Pancreas (tissue), 10 donors: ENCODE measurements around the gene HELZ. TPM values are rescaled to one million over a fixed set of nuclear protein-coding genes. Genes with fewer than 3 reads are reported as not detected.

Experiments used
- ATAC-seq, 4 donors: fragments of 200-7000 bp; cut with Tn5 transposase; one replicate each; pipeline versions ENCODE4 v1.8.0 to v1.9.1; 2020; ENCODE audit warnings: mild to moderate bottlenecking in 4 of 4, moderate library complexity in 4 of 4
- DNase-seq, 6 donors: peaks; one replicate each; pipeline ENCODE4 v3.0.0-alpha.2; 2020
- FAIRE-seq: peaks from 2 replicates; lab custom pipeline; 2012; peaks lifted over from hg19 to GRCh38; lab: Jason Lieb, UNC
- H3K27ac ChIP-seq, 4 donors: fragments of 200-600 bp; sonication (generic); 1 replicate in 3 of 4; 2 replicates in 1 of 4; pipeline versions ENCODE4 v1.5.0 to v1.8.0; 2020
- H3K27me3 ChIP-seq, 4 donors: fragments of 200-600 bp; one replicate each; pipeline ENCODE4 v1.8.0; 2021
- H3K36me3 ChIP-seq, 3 donors: fragments of 200-600 bp; sonication (generic) in 1 of 3; one replicate each; pipeline versions ENCODE4 v1.5.0 to v1.8.0; 2020 to 2021
- H3K4me1 ChIP-seq, 3 donors: fragments of 200-600 bp; one replicate each; pipeline ENCODE4 v1.8.0; 2021
- H3K4me3 ChIP-seq, 4 donors: fragments of 200-600 bp; sonication (generic) in 2 of 4; one replicate each; pipeline versions ENCODE4 v1.5.0 to v1.8.0; 2020 to 2021
- H3K9me3 ChIP-seq, 4 donors: fragments of 200-600 bp; one replicate each; pipeline ENCODE4 v1.8.0; 2021
- CTCF ChIP-seq, 4 donors: fragments of 200-600 bp; sonication (generic) in 3 of 4; IDR thresholded peaks; one replicate each; pipeline versions ENCODE4 v1.5.0 to v1.8.0; 2021; ENCODE audit warnings: antibody characterized with exemption in 4 of 4
- WGBS, 2 donors: extraction: QIAGEN DNeasy Blood & Tissue Kit; methylation state at CpG; one replicate each; pipeline ENCODE4 v1.1.7; 2013; 5-methylcytosine and 5-hydroxymethylcytosine counted together
- intact Hi-C, 3 donors: fragments of 100-400 bp; cut with DNase I; formaldehyde crosslinking; loops; one replicate each; pipeline versions ENCODE4 v1.11.1 to v1.14.2; 2022
- polyA plus RNA-seq, 2 donors: library from polyadenylated mRNA; stranded (reverse); fragments of 200-250 nt; gene quantifications; one replicate each; pipeline ENCODE4 v1.2.3, GENCODE V29; 2013
- total RNA-seq, 6 donors: library from RNA; stranded (reverse); fragmentation: NEBNext Ultra II Directional in 4 of 6; extraction: Animal tissue kit (Norgen Biotek cat#: 25700) in 4 of 6; gene quantifications; one replicate each; pipeline versions ENCODE4 v1.2.1 to v1.2.4, GENCODE V29; 2021 to 2023
- donor health status: healthy with polysubstance abuse.
- donor health status: DM: no; HTN: no; CAD: no; lungs with moderate emphysema.
- donor health status: DM: no; HTN: no; CAD: no.
- donor health status: control.
- donor health status: control.
- donor health status: Bipolar disorder and iron deficiency.
- donor health status: DM: yes; HTN: yes; CAD: no.
- donor health status: DM: no; HTN: no; CAD: no.
- donor health status: DM: no; HTN: no; CAD: no.
- donor health status: DM: yes; HTN: yes; CAD: no.

Gene HELZ
- total and polyA plus RNA-seq, 8 donors, result 4.1 to 36.6 (median 23.9) TPM

- no peak overlapping the region for H3K27ac ChIP-seq
- WGBS, 2 donors, result 97 to 98% methylated on average over 8 of the region's 8 CpGs
- no peaks in the 10 kb centered on the region for H3K4me1 ChIP-seq
- no peak overlapping the region for H3K4me3 ChIP-seq
- TF ChIP-seq CTCF (IDR thresholded peaks at IDR 0.05), result no peak
- no peaks in the 10 kb centered on the region for H3K36me3 ChIP-seq
- no peak for ATAC-seq
- intact Hi-C loops, result no loop called here
- H3K27me3 ChIP-seq, result no peaks in the 10 kb centered on the region
- no peaks in the 10 kb centered on the region for H3K9me3 ChIP-seq
- no peak for DNase-seq
- FAIRE-seq, result no peak
Observed at GRCh38 chr17:67058036-67058435, 187.0 kb downstream of the HELZ start.

GRCh38 chr17:67056746-67057490 is 188.1 kb downstream of the HELZ start:
- 88 to 89% methylated on average over 18 of the region's 18 CpGs for WGBS, 2 donors
- ATAC-seq, result peak in 1 of 4 donors; percentile 27
- intact Hi-C loops, result no loop called here

GRCh38 chr17:67055811-67056745 is 188.9 kb downstream of the HELZ start:
- Histone ChIP-seq H3K27ac (no peak overlapping the region), H3K9me3 (no peaks in the 10 kb centered on the region), H3K4me3 (no peak overlapping the region), H3K4me1 (no peaks in the 10 kb centered on the region), H3K36me3 (no peaks in the 10 kb centered on the region), H3K27me3 (no peaks in the 10 kb centered on the region)
- TF ChIP-seq CTCF (IDR thresholded peaks at IDR 0.05), result no peak
- WGBS, 2 donors, result 87 to 88% methylated on average over 28 to 29 of the region's 29 CpGs
- DNase-seq (no peak), FAIRE-seq (no peak), ATAC-seq (peak in 2 of 4 donors; percentile 55 to 65)
- intact Hi-C loops, result no loop called here

More at GRCh38 chr17:67056746-67057490, 188.1 kb downstream of the HELZ start:
- no peaks in the 10 kb centered on the region for H3K4me1 ChIP-seq
- H3K27me3 ChIP-seq, result no peaks in the 10 kb centered on the region
- no peak overlapping the region for H3K27ac ChIP-seq
- FAIRE-seq (no peak), DNase-seq (no peak)
- no peak for TF ChIP-seq CTCF (IDR thresholded peaks at IDR 0.05)
- H3K36me3 ChIP-seq, result no peaks in the 10 kb centered on the region
- no peak overlapping the region for H3K4me3 ChIP-seq
- no peaks in the 10 kb centered on the region for H3K9me3 ChIP-seq

GRCh38 chr17:67055041-67055443 is 190.0 kb downstream of the HELZ start:
- no peak for ATAC-seq
- FAIRE-seq, result no peak
- intact Hi-C loops, result no loop called here
- Histone ChIP-seq H3K4me1 (no peaks in the 10 kb centered on the region), H3K27ac (no peak overlapping the region), H3K36me3 (no peaks in the 10 kb centered on the region), H3K9me3 (no peaks in the 10 kb centered on the region), H3K27me3 (no peaks in the 10 kb centered on the region), H3K4me3 (no peak overlapping the region)
- no peak for TF ChIP-seq CTCF (IDR thresholded peaks at IDR 0.05)
- whole genome bisulfite sequencing, 2 donors, result 96% methylated on average over 18 to 19 of the region's 19 CpGs
- peak in 1 of 6 donors; percentile 2 for DNase-seq
